ENCODE data around the gene FAM219A.

The FAM219A gene, protein sequence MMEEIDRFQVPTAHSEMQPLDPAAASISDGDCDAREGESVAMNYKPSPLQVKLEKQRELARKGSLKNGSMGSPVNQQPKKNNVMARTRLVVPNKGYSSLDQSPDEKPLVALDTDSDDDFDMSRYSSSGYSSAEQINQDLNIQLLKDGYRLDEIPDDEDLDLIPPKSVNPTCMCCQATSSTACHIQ
- total RNA-seq: 7.4 to 24.1 (median 17.1) reads per million in 18 experiments

DNA sequence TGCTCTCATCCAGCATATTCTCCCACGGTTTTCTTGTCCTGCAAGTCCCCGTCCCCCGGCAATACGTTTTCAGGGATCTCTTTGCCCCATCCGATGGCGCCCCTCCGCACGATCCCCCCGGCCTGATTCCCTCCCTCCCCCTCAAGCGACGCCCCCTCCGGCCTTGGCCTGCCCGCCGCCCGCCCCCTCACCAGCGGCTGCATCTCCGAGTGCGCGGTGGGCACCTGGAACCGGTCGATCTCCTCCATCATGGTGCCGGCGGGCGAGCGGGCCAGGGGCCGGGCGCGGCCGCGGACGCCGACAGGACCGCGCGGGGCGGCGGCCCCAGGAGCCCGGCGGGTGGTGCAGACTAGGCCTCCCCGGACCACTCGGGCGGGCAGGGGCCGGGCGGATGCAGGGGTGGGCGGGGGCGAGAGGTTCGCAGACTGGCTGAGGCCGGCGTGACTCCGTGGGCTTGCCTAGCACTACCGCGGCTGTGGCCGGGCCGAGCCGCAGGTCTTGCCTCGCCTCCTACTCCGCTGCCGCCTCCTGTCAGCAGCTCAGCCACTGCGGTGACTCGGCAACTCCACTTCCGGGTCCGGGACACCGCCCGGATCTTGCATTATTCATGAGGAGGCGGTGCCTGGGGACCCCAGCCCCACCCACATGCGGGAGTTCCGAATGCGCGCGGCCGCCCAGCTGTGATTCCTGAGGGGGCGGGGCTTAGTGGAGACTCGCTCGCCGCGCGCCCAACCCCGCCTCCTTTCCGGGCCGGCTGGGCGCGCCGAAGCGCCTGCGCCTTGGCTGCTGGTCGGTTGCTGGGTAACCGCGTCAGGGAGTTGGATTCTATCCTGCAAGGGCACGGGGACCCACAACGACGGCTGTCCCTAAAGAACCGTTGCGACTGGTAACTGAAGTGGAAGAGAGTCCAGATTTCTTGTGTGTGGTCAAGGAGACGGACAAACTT is at the start of gene FAM219A, which contains the start of gene DNAI1:
Gene FAM219A, minus strand, starts transcription at position 558 of the 946 bp plus-strand sequence. Its CDS starts 307 bp downstream, at position 251.
Gene DNAI1, plus strand, starts transcription at position 793 of the 946 bp plus-strand sequence. CDS start 201 bp downstream, outside the sequence.
- peak; percentile 99 to 100 for DNase-seq

DNA sequence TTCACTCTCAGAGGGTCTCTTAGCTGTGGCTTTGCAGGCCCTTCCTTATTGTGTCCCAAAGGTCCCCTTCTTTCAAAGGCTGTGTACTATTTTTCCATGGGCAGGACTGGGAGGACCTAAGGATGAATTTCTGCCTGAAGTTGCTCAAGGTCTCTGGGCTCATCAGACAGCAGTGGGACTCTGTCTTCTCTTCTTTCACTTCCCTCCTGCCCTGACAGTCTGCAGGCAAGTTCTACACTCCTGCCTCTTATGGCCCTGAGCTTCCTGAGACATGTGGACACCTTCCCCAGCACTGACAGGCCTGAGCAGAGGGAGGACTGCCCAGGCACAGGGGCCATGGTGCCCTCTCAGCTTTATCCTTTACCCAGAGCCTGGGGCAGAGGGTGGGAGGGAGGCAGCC is 49.6 kb upstream of the FAM219A start:
- no peak for DNase-seq

DNA sequence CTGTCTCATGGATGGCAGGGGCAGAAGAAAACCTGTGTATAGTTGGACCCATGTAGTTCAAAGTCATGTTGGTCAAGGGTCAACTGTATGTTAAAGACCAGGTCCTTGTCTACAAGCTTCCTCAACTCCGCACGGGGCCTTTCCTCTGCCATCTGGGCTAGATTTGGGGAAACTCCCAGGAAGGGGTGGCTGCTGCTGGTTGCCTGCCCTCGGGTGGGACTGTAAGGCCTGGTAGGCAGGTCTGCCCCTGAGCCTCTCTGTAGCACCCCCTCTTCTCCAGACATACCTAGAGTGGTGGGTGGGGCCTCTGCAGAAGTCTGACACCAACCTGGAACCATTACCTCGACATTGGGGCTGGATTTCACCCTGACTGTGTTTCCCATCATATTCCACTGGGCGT is 49.2 kb upstream of the FAM219A start:
- no peak for DNase-seq

DNA sequence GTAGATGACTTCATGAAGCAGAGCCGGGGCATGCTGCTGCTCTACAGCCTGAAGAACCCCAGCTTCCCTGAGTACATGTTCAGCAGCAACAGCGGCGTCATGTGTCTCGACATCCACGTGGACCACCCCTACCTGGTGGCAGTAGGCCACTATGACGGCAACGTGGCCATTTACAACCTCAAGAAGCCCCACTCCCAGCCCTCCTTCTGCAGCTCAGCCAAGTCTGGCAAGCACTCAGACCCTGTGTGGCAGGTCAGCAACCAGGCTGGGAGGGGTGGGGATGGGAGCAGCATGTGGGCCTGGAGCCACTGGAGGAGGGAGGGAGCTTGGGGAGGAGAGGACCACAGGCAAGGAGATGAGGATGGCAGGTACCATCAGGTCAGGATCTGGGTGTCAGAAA is 48.3 kb upstream of the FAM219A start:
- no peak for DNase-seq

DNA sequence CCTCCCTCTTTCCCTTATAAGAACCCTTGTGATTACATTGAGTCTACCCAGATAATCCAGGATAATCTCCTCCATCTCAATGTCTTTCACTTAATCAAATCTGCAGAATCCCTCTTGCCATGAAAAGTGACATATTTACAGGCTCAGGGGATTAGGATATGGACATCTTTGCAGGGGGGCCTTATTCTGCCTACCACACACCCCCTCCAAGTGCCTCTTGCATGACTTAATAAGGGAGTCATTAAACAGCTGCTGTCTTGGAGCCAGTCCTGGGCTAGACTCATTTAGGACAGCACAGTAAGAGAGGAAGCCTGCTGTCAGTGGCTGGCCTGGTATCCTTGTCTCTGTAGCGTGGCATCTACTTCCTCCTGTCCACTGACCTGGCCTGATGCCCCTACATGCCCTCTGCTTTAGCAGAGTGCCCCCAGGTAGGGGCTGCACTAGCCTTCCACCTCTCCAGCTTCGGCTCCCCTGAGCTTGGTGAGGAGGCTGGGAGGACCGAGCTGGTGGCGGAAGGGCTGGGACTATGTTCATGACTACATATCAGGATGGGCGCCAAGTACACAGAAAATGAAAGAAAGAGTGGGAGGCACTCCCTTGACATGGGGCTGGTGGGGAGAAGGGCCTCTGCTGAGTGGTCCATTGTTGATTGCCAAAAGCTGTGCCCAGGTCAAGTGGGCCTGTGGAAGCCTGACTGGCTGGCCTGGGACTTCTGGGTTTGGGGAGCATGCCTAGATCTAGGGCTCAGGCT is 47.2 kb upstream of the FAM219A start:
- DNase-seq: no peak

DNA sequence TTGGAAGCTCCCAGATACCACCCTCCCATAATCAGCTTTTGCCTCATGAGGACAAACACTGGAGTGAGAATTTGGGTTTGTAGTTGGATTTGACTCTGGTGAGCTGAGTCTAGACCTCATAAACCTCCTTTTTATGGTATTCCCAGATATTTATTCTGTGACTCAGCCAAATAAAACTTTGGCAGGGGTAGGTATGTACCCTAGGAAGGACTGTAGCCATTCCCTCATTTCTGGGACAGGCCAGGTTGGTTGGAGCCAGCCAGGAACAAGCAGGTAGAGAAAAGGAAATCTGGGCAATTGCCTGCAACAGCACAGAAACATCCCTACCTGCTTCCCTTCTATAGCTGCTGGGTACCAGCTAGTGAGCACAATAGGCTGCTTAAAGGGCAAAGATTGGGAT is 45.0 kb upstream of the FAM219A start:
- DNase-seq: no peak

DNA sequence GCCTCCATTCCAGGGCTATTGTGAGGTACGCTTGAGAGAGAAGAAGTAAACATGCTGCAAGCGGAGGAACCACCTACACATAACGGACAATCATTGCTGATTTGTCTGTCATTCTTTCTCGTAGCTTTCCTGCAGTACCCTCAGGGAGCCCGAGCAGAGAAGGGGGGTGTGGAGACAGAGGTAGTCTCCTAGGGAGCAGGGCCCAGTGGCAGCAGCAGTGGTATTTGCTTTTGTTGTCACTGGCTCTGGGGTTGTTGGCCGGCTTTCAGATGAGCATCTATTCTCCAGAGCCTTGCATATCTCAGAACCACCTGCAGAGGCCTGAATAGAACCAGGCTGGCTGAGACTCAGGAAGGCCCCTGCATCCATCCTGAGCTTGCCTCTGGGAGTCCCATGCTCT is 44.5 kb upstream of the FAM219A start:
- DNase-seq: no peak

DNA sequence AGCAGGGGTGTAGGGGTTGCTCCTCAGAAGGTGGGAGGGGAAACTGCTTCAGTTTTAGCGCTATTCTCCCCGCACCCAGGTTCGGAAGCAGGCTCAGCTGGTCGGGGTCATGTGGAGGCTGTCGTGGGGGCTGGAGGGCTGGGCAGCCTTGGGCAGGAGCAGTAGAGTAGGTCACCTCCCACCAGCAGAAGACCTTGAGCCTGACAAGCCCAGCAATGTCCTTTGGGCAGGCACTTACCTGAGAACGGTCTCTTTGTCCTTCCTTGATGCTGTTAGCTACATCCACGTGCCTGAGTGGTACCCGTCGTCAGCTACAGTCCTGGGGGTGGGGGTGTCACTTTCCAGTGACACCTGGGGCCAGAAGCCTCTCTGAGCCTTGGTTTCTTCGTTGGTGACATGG is 44.1 kb upstream of the FAM219A start:
- DNase-seq: no peak

DNA sequence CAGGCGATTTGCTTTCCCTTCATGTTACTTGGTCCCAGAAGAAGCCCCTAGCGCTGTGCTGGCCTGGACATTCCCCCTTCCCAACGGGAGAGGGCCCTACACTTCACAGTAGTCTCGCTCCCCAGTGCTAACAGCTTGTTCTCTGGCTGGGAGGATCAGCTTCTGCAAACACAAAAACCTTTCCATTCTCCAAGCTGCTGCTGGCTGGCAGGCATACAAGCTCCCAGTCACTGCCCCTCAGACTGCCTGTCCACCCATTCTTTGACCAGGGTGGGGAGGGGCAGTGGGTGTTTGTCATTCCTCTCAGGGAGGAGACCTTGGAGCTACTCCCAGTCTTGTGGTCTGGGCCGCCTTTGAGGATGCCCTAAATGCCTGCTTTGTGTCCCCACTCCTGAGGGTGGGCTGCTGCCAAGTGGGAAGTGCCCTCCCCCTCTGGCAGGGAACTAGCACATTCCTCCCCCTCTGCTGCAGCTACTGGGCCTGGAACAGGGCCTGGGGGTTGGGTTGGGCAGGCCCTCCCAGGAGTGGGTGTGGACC is 43.6 kb upstream of the FAM219A start:
- no peak for DNase-seq

DNA sequence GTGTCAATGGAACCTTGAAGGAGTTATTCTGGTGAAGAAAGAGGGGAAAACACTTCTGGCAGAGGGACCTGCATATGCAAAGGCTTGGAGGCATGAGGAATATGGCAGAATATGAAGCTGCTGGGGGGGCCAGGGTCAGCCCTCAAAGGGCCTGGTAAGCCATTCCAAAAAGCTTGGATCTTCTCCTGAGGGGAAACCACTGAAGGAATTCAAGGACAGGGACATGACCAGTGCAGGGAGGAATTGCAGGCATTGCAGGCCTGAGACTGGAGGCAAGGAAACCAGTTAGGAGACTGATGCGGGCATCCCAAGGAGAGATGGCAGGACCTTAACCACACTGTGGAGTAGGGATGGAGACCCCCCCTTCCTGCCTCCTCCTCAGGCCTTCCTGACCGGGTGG is 43.0 kb upstream of the FAM219A start:
- DNase-seq: no peak

DNA sequence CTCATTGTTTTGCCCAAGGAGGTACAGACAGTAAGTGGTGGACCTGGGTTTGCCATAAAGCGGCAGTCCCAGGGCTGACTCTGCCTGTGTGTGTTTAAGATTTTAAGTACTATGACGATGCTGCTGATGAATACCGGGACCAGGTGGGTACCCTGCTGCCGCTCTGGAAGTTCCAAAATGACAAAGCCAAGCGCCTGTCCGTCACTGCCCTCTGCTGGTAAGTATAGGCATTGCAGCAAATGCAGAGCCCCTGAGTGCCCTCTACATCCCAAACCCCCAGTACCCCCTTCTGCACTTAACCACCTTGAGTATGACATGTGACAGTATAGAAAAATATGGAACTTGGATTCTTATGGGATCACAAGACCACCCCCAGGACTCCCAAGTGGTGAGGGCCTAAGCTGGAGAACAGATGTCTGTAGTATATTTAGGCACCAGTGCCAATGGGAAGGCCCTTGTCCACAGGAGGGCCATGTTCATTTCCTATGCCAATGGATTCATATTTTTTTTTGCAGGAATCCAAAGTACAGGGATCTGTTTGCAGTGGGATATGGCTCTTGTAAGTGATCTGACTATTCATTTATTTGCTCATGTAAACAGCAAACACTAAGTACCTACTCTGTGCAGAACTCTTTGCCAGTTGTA is 42.4 kb upstream of the FAM219A start:
- peak; percentile 36 to 54 for DNase-seq

DNA sequence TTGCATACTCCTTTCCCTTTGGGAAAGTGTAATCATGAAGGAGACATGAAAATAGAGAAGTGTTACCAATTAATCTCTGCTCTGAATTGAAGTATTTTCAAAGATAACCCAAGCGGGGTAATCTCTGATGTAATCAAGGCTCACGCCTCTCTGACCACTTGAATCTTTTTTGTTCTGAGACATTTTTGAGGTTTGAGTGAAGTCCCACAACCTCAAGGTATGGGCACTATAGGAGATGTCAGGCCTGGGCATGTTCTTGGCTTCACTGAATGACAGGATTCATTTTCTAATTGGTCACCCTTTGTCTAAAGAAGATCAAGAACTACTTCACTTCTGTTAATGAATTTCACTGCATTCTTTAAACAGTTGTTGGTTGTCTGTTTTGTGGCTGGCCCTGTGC is 40.7 kb upstream of the FAM219A start:
- no peak for DNase-seq

DNA sequence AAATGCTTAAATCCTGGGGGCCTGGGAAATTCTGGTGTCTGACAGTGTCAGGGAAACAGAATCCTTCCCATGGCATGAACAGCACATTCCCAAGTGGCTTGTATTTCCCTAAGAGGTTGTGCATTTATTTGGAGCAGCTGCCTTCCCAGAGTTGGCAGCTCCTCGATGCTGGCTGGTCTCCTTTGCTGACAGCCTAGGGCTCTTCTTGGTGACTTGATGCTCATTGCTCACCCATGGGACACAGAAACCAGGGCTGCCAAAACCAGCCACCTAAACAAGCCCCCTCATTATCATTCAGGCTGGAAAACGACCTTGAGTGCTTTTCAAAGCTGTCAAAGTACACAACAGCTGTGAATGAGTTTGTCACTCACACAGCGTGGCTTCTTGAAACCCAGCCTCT is 40.2 kb upstream of the FAM219A start:
- DNase-seq: no peak

DNA sequence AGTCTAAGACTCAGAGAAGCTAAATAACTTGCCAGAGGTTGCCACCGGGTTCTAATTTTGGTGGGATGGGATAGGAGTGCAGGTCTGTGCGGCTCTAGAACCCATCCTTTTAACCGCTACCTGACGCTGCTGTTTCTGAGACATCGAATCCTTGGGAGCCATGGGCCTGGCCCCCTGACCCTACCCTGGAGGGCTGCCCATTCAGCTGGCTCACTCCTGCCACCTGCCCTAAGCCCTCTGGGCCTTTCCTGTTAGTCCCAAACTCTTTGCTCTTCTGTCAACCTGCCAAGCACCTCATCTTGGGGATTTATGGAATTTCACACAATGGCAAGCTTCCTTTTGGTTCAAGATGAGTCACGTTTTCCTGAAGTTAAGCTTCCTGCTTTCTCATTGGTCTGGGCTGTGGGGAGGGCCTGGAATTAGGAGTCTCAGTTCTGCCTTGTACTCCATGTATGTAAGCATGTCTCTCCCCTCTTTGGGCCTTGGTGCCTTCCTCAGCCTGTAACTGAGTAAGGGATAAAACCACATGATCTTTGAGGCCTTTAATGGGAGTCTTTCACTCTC is 37.9 kb upstream of the FAM219A start:
- no peak for DNase-seq

DNA sequence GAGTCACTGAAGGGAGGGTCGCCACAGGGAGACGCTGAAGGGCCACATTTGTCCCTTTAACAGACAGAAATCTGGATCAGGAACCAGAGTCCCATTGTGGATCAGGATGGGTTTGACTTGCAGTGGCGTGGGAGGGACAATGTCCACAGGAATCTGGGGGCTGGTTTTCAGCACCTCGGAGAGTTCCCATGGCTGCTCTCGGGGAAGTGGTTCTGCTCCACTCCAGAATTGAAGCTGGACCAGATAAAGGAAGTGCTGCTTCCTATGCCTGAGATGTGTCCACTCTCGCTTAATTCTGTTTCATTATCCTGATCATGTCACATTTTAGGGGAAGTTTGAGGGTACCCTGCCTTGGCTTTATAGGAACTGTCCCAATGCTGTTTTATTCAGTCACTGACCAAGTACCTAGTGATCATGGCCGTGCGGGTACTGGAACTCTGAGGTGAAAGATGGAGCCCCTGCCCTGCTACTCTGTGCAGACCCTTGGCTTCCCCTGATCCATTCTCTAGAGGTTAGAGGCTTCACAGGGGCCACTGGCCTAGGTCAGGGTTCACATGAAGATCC is 35.7 kb upstream of the FAM219A start:
- peak; percentile 58 to 79 for DNase-seq

DNA sequence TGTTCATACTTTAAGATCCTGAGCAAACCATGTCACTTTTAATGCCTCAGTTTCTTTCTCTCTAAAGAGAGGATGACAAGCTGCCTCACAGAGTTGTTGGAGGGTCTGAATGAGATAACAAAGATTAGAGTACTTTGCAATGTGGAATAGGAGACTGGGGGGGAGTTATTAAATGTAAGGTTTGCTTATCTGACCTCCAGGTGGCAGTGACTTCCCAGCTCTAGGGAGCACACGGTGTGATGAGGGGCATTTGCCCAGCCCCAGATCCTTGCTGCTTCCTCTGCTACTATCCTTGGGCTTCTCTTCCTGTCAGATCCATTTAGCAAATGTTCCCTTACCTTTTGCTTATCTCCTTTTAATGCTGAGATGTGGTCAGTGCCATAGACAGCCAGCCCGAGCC is 33.7 kb upstream of the FAM219A start:
- no peak for DNase-seq

DNA sequence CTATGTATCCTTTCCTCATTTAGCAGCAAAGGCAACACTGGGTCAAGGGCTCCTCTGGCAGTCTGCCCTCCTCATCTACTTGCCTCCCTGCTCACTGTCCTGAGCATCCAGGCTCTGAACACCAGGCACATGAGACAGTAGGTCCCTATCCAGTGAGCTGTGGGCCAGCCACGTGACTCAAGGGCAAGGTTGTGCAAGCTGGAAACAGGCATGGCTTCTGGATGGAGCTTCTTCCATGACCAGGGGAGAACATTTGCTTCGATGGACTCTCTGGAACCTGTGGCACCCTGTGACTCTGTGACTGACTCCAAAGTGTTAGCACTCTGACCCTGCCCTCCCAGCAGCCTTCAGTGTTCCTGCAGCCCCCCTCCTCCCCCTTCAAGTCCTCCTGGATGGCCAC is 33.2 kb upstream of the FAM219A start:
- DNase-seq: no peak

DNA sequence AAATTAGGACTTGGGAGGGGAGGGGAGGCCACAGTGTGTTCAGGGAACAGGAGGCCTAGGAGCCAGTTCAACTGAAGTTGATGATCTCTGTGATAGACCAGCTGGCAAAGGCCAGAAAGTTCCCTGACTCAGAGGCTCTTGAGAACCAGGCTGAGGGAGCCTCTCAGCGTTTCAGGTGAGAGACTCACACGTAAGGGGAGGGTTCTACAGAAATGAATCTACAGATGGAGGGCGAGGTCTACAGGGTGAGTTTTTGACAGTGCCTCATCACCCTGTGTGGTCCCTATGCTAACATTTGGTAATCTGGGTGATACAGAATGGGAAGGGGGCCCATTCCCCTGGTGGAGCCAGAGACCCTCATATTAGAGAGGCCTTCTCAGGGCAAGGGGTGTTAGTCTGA is 32.4 kb upstream of the FAM219A start:
- no peak for DNase-seq

DNA sequence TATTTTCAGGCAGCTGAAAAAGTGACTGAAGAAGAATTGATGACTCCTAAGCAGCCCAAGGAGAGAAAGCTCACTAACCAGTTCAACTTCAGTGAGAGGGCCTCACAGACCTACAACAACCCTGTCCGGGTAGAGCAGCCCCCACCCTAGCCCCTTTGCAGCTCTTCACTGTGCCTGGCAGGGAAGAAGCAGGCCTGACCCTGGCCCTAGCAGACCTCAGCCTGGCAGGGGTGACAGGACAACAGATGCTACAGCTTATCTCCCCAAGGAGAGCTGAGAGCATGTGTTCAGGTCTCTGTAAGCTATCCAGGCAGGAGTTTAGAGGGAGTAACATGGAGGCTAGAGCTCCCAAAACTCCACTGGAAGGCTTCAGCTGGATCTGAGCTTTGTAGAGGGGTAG is 32.0 kb upstream of the FAM219A start:
- no peak for DNase-seq

DNA sequence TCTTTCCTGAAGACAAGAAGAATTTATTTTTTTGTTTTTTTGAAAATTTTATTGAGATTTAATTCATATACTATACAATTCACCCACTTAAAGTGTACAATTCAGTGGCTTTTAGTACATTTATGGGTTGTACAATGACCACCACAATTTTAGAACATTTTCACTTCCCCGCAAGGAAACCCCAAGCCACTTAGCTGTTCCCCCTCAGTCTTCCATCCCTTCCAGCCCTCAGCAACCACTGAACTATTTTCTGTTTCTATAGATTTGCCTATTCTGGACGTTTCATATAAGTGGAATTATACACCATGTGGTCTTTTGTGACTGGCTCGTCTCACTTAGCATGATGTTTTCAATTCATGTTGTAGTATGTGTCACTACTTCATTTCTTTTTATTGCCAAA is 28.2 kb upstream of the FAM219A start:
- DNase-seq: no peak

DNA sequence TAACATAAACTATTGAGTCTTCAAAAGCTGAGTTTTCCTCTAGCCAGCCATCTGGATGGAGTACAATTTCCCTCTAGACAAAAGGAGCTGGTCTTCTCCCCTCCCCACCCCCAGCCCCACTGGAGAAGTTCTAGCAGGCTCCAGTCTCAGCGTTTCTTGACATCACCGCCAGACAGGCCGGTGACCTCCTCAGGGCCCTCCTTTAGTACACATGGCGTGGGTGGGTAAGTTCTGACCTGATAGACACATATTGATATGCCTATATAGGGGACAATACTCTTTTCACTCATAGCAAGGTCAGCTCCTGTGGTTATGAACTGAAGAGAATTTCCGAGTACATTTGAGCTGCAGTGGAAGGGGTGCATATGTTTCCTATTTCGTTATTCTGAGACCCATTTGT is 27.5 kb upstream of the FAM219A start:
- no peak for DNase-seq

DNA sequence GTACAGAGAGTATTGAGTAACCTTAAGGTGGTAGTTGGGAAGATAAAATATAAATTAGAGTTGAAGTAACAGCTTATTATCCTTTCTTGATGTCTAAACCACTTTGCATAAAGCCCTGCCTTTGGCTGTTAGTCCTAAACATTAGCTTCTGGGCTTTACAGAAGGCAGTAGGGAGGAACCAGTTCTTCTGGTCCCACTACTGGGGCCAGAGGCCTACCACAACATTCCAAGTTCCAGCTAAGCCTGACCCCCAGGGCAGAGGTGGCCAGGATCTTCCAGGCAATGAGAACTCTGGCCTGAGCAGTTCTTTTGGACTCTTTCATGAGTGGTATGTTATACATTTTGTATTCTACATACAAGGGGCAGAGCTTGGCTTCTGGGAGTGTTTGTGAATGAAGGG is 26.3 kb upstream of the FAM219A start:
- no peak for DNase-seq
